Endothelial cell of coronary artery (primary cell): Measurements from ENCODE around the gene ACY1. TPM values are rescaled to one million over a fixed set of nuclear protein-coding genes. Genes with fewer than 3 reads are reported as not detected.

Source experiments
- total RNA-seq: library from RNA; depleted of rRNA; stranded (reverse); fragments of >200 nt; gene quantifications from 2 replicates; pipeline ENCODE4 v1.2.3, GENCODE V29; 2014

The ACY1 gene
- 18.0 and 18.8 TPM in 2 replicates for total RNA-seq

DNA sequence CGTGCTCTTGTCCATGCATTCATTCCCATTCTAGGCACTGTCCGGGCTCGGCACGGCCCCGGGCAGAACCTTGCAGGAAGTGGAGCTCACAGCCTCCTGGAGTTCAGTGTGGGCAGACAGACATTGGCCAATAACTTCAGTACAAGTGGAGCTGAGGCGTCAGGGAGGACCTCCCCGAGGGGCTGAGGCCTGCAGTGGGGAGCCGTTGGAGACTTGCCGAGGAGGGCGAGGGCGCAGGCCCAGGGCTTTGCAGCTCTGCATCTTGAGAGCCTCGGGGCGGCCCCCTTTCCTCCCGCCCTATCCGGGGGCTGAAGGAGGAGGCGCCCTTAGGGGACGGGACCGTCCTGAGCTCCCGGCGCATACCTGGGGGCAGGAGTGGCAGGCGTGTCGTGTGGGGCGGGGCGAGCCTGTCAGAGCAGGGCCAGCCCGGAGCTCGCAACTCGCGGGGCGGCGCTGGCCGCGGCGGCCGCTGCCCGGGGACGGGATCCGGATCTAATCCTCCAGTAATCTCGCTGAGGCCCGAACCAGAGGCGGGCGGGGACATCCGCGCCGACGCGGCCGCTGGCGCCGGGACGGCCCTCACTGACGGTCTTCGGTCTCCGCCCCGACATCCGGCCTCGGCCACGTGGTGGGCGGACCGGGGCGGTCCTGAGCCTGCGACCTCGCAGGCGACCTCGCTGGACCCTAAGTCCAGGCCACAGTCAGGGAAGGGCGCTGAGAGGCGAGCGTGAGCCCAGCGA lies at the start of gene ACY1:
TSS of gene ACY1 (plus strand) at position 698 of the 740 bp plus-strand sequence. CDS start 530 bp downstream, outside the sequence.

GRCh38 chr3:51941798-51942602 lies 41.3 kb upstream of the ACY1 start, which contains the start of the genes PARP3 and RRP9:
Gene PARP3 (plus strand): TSS chr3:51942363. CDS start chr3:51943356, 993 bp downstream.
Gene RRP9 (minus strand): TSS chr3:51941904. CDS start chr3:51941867, 37 bp downstream.

GRCh38 chr3:51955175-51955892 lies 28.0 kb upstream of the ACY1 start, which contains the start of gene GPR62:
Gene GPR62 (plus strand): TSS chr3:51955381. CDS start chr3:51955653, 272 bp downstream.

DNA sequence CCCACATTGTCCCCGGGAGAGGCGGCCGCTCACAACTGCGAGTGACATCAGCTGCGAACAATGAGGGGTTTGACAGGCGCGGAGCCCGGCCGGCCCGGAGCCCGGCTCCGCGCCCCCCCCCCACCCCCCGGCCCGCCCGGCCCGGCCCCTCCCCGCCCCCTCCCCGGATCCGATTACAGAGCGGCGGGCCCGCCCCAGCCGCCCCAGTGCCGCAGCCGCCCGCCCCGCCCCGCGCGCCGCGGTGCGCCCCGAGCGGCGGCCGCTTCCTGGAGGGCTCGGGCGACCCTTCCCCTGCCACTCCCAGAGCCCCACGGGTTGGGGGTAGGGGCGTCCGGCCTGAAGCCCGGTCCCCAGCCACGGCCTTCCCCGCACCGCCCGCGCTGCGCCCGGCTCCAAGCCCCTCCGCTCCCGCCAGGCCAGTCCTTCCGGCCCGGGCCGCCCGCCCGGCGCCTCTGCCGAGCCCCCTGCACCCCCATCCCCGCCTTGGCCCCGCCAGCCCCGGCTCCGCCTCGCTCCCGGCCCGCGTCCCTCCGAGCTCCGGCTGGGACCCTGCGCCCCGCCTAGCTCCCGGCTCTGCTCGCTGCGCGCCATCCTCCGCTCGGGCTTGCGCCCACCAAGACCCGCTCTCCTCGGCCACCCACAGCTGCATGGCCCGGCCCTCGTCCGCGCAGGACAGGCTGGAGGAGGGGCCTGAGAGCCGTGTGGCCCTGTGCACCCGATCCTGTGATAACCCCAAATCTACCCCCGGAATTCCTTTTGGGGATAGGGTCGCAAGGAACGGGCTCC lies 15.8 kb upstream of the ACY1 start, which contains the start of gene PCBP4:
TSS of gene PCBP4 (minus strand) at position 71 of the 786 bp plus-strand sequence. CDS start 6,214 bp downstream, outside the sequence.

GRCh38 chr3:51974963-51975851 lies 8.1 kb upstream of the ACY1 start, which contains the start of gene ABHD14A:
Gene ABHD14A (plus strand): TSS chr3:51975064. CDS start chr3:51975136, 72 bp downstream.

GRCh38 chr3:51995346-51996163 lies 12.2 kb downstream of the ACY1 start, which contains the start of gene RPL29:
Gene RPL29 (minus strand): TSS chr3:51995895. CDS start chr3:51995461, 434 bp downstream.

Other genes with a start within 250 kb of the ACY1 start
- not detected in 2 replicates for gene IQCF6, start 204.3 kb upstream of the ACY1 start, total RNA-seq
- gene IQCF2, start 121.9 kb upstream of the ACY1 start, total RNA-seq = not detected in 2 replicates
- gene IQCF5, start 107.9 kb upstream of the ACY1 start, total RNA-seq = not detected in 2 replicates
- not detected in 2 replicates for gene IQCF1, start 80.2 kb upstream of the ACY1 start, total RNA-seq
- 28.9 and 34.4 TPM in 2 replicates for gene RRP9, start 41.6 kb upstream of the ACY1 start, total RNA-seq
- 7.8 and 12.4 TPM in 2 replicates for gene PARP3, start 41.2 kb upstream of the ACY1 start, total RNA-seq
- gene GPR62, start 28.2 kb upstream of the ACY1 start, total RNA-seq = under 0.01 and 0.09 TPM in 2 replicates
- 18.9 and 22.4 TPM in 2 replicates for gene PCBP4, start 16.1 kb upstream of the ACY1 start, total RNA-seq
- gene ABHD14B, start 9.5 kb upstream of the ACY1 start, total RNA-seq = 7.9 and 10.3 TPM in 2 replicates
- 4.3 and 5.1 TPM in 2 replicates for gene ABHD14A, start 8.5 kb upstream of the ACY1 start, total RNA-seq
- gene RPL29, start 12.4 kb downstream of the ACY1 start, total RNA-seq = 1,227 and 1,287 TPM in 2 replicates
- 8.4 and 10.1 TPM in 2 replicates for gene DUSP7, start 73.0 kb downstream of the ACY1 start, total RNA-seq
- gene POC1A, start 170.9 kb downstream of the ACY1 start, total RNA-seq = 6.8 and 13.2 TPM in 2 replicates
- 33.1 and 46.7 TPM in 2 replicates for gene ALAS1, start 214.6 kb downstream of the ACY1 start, total RNA-seq
- gene TLR9, start 242.1 kb downstream of the ACY1 start, total RNA-seq = not detected in 2 replicates